H1 (cell line): ENCODE results near the gene FBXO45. TPM values are rescaled to one million over a fixed set of nuclear protein-coding genes. Genes with fewer than 3 reads are reported as not detected.

Source experiments
- CTCF ChIA-PET: fragments of 300-600 bp; sonication (Branson Sonifier 250); formaldehyde crosslinking; loops from one replicate; lab custom pipeline; 2021; ENCODE audit not compliant: partially characterized antibody; lab: Charles Lee
- POLR2A ChIA-PET: fragments of 300-600 bp; sonication (Branson Sonifier 250); formaldehyde crosslinking; loops from one replicate; lab custom pipeline; 2021; ENCODE audit warnings: inconsistent platforms; ENCODE audit not compliant: partially characterized antibody; lab: Charles Lee
- DNase-seq, 2 experiments: peaks; one replicate each; pipeline versions ENCODE4 v3.0.0 to v3.0.0-alpha.2; 2010 to 2022; ENCODE audit warnings: low spot score in 2 of 2, low read depth in 1 of 2, mixed read lengths in 1 of 2
- FAIRE-seq: peaks from 2 replicates; lab custom pipeline; 2011; peaks lifted over from hg19 to GRCh38; lab: Jason Lieb, UNC
- H2AFZ ChIP-seq: 2 replicates; pipeline ENCODE4 v1.8.1; 2012; ENCODE audit warnings: low read length, inconsistent platforms
- H2AK5ac ChIP-seq: 2 replicates; pipeline ENCODE4 v1.6.1; 2013; ENCODE audit warnings: low read depth, low read length
- H2BK120ac ChIP-seq: replicated peaks from 2 replicates; pipeline ENCODE3; 2013; ENCODE audit warnings: low read depth, low read length, inconsistent platforms
- H2BK12ac ChIP-seq: 2 replicates; pipeline ENCODE4 v1.6.1; 2013; ENCODE audit warnings: low read depth, low read length
- H2BK15ac ChIP-seq: 2 replicates; pipeline ENCODE4 v1.6.1; 2013; ENCODE audit warnings: low read length
- H2BK20ac ChIP-seq: 2 replicates; pipeline ENCODE4 v1.6.1; 2013; ENCODE audit warnings: low read length
- H2BK5ac ChIP-seq: 2 replicates; pipeline ENCODE4 v1.6.1; 2013; ENCODE audit warnings: low read depth, low read length
- H3K14ac ChIP-seq: 2 replicates; pipeline ENCODE4 v1.6.1; 2013; ENCODE audit warnings: inconsistent platforms; ENCODE audit not compliant: insufficient read length
- H3K18ac ChIP-seq: 2 replicates; pipeline ENCODE4 v1.6.1; 2013; ENCODE audit warnings: low read length; ENCODE audit errors: extremely low read depth
- H3K23ac ChIP-seq: 2 replicates; pipeline ENCODE4 v1.6.1; 2013; ENCODE audit warnings: inconsistent platforms; ENCODE audit not compliant: insufficient read length
- H3K23me2 ChIP-seq: 2 replicates; pipeline ENCODE4 v1.6.1; 2013; ENCODE audit warnings: low read depth, low read length
- H3K27ac ChIP-seq: 2 replicates; pipeline ENCODE4 v1.6.1; 2011; ENCODE audit warnings: low read depth, low read length, inconsistent platforms
- H3K27me3 ChIP-seq, 4 experiments: replicated peaks in 1 of 4; 1 replicate in 1 of 4; 2 replicates in 3 of 4; pipeline versions ENCODE4 v1.6.1 to v1.8.1; 2011 to 2013; ENCODE audit warnings: low read length in 3 of 4, mild to moderate bottlenecking in 3 of 4, inconsistent platforms in 2 of 4, mixed read lengths in 2 of 4, moderate library complexity in 1 of 4; ENCODE audit not compliant: control insufficient read depth in 3 of 4, insufficient read depth in 3 of 4; ENCODE audit errors: extremely low read depth in 1 of 4
- H3K36me3 ChIP-seq, 4 experiments: 2 replicates each; pipeline versions ENCODE4 v1.6.1 to v1.8.1; 2011 to 2013; ENCODE audit warnings: mild to moderate bottlenecking in 4 of 4, low read length in 3 of 4, moderate library complexity in 2 of 4, control low read depth in 1 of 4, inconsistent platforms in 1 of 4; ENCODE audit not compliant: insufficient read depth in 4 of 4, control insufficient read depth in 2 of 4
- H3K4ac ChIP-seq: replicated peaks from 2 replicates; pipeline ENCODE3; 2013; ENCODE audit warnings: low read length, low read depth, mixed read lengths, inconsistent platforms; ENCODE audit not compliant: insufficient read length
- H3K4me1 ChIP-seq, 4 experiments: replicated peaks in 1 of 4; 1 replicate in 1 of 4; 2 replicates in 3 of 4; pipeline versions ENCODE4 v1.6.1 to v1.8.1; 2011 to 2013; ENCODE audit warnings: low read length in 3 of 4, inconsistent platforms in 2 of 4, mixed read lengths in 1 of 4; ENCODE audit not compliant: insufficient read depth in 4 of 4, control insufficient read depth in 3 of 4
- H3K4me2 ChIP-seq, 2 experiments: 2 replicates each; pipeline versions ENCODE4 v1.6.1 to v1.8.1; 2011 to 2013; ENCODE audit warnings: low read depth in 2 of 2, low read length in 2 of 2, control low read depth in 1 of 2, inconsistent platforms in 1 of 2, mild to moderate bottlenecking in 1 of 2; ENCODE audit not compliant: insufficient read depth in 1 of 2
- H3K4me3 ChIP-seq, 4 experiments: fragments of 200-600, 300-600 bp in 1 of 4; sonication (generic), shearing (Covaris generic), sonication (Bioruptor Twin) in 1 of 4; 2 replicates each; pipeline versions ENCODE4 v1.5.1 to v1.8.1; 2011 to 2016; ENCODE audit warnings: low read length in 4 of 4, low read depth in 3 of 4, control low read depth in 2 of 4, inconsistent platforms in 2 of 4, mild to moderate bottlenecking in 2 of 4, mixed read lengths in 1 of 4, moderate library complexity in 1 of 4; ENCODE audit not compliant: insufficient read depth in 2 of 4; ENCODE audit errors: extremely low read depth in 1 of 4
- H3K56ac ChIP-seq: replicated peaks from 2 replicates; pipeline ENCODE3; 2013; ENCODE audit warnings: low read depth, mild to moderate bottlenecking, mixed read lengths, low read length, inconsistent platforms; ENCODE audit not compliant: insufficient read length
- H3K79me1 ChIP-seq: 2 replicates; pipeline ENCODE4 v1.6.1; 2013; ENCODE audit warnings: low read depth, low read length, control low read depth
- H3K79me2 ChIP-seq, 2 experiments: 2 replicates each; pipeline versions ENCODE4 v1.6.1 to v1.8.1; 2012 to 2013; ENCODE audit warnings: low read length in 2 of 2, mild to moderate bottlenecking in 2 of 2, inconsistent platforms in 1 of 2; ENCODE audit not compliant: insufficient read depth in 2 of 2, control insufficient read depth in 1 of 2
- H3K9ac ChIP-seq, 4 experiments: replicated peaks in 1 of 4; 1 replicate in 1 of 4; 2 replicates in 3 of 4; pipeline versions ENCODE4 v1.6.1 to v1.8.1; 2011 to 2013; ENCODE audit warnings: low read depth in 3 of 4, low read length in 3 of 4, control low read depth in 2 of 4, mild to moderate bottlenecking in 2 of 4, moderate library complexity in 2 of 4, inconsistent platforms in 1 of 4; ENCODE audit errors: extremely low read depth in 1 of 4
- H3K9me3 ChIP-seq, 2 experiments: 2 replicates each; pipeline versions ENCODE4 v1.6.1 to v1.8.1; 2012 to 2013; ENCODE audit warnings: mild to moderate bottlenecking in 2 of 2, moderate library complexity in 2 of 2, control low read depth in 1 of 2, inconsistent platforms in 1 of 2, low read depth in 1 of 2, low read length in 1 of 2, mixed read lengths in 1 of 2; ENCODE audit not compliant: insufficient read depth in 2 of 2
- H4K20me1 ChIP-seq, 2 experiments: replicated peaks in 1 of 2; 2 replicates each; pipeline versions ENCODE3 to v1.8.1; 2011 to 2013; ENCODE audit warnings: inconsistent platforms in 2 of 2, low read length in 2 of 2, mild to moderate bottlenecking in 1 of 2; ENCODE audit not compliant: insufficient read depth in 2 of 2, control insufficient read depth in 1 of 2
- H4K5ac ChIP-seq: 2 replicates; pipeline ENCODE4 v1.6.1; 2013; ENCODE audit warnings: low read length, low read depth, mixed read lengths, inconsistent platforms; ENCODE audit not compliant: insufficient read length
- H4K8ac ChIP-seq: 2 replicates; pipeline ENCODE4 v1.8.0; 2013; ENCODE audit warnings: mild to moderate bottlenecking, moderate library complexity, low read length, inconsistent platforms; ENCODE audit not compliant: insufficient read depth; ENCODE audit errors: extremely low read depth
- H4K91ac ChIP-seq: replicated peaks from 2 replicates; pipeline ENCODE3; 2013; ENCODE audit warnings: low read length, mixed read lengths, inconsistent platforms; ENCODE audit not compliant: insufficient read length
- ASH2L ChIP-seq: fragments of 200-600, 300-600 bp; sonication (generic); IDR thresholded peaks from one replicate; pipeline ENCODE4 v1.7.1; 2017; ENCODE audit warnings: low read length
- CBX5 ChIP-seq: fragments of 300-800, 300-1000 bp; sonication (generic); IDR thresholded peaks from 2 replicates; pipeline ENCODE4 v1.7.1; 2016; ENCODE audit warnings: antibody characterized with exemption, low read length, low read depth
- CBX8 ChIP-seq: fragments of 300-800, 300-1000 bp; sonication (generic); IDR thresholded peaks from 2 replicates; pipeline ENCODE4 v1.7.1; 2016; ENCODE audit warnings: low read depth, low read length, borderline replicate concordance
- CREB1 ChIP-seq: IDR thresholded peaks from 2 replicates; pipeline ENCODE4 v1.6.1; 2012; ENCODE audit warnings: inconsistent platforms
- FOSL1 ChIP-seq: IDR thresholded peaks from 2 replicates; pipeline ENCODE4 v1.6.1; 2011; ENCODE audit warnings: mild to moderate bottlenecking, low read depth, low read length, moderate library complexity; ENCODE audit not compliant: insufficient read depth
- GTF2F1 ChIP-seq: IDR thresholded peaks from 2 replicates; pipeline ENCODE4 v1.6.1; 2012; ENCODE audit warnings: low read depth, low read length, improper control_type of control experiment, borderline replicate concordance
- PHF8 ChIP-seq: fragments of 200-600 bp; sonication (generic); conservative IDR thresholded peaks from 2 replicates; pipeline ENCODE4 v1.7.1; 2012; ENCODE audit warnings: low read depth, mild to moderate bottlenecking, inconsistent platforms, low read length, moderate library complexity
- POLR2AphosphoS5 ChIP-seq: IDR thresholded peaks from 2 replicates; pipeline ENCODE4 v1.6.1; 2011; ENCODE audit warnings: low read depth, low read length
- RBBP5 ChIP-seq: IDR thresholded peaks from 2 replicates; pipeline ENCODE4 v1.7.1; 2012; ENCODE audit warnings: low read depth, mild to moderate bottlenecking, inconsistent platforms, low read length, moderate library complexity, borderline replicate concordance
- SP2 ChIP-seq: IDR thresholded peaks from 2 replicates; pipeline ENCODE4 v1.6.1; 2012; ENCODE audit warnings: mild to moderate bottlenecking, low read length, inconsistent platforms
- SRF ChIP-seq: IDR thresholded peaks from 2 replicates; pipeline ENCODE4 v1.6.1; 2011; ENCODE audit warnings: mild to moderate bottlenecking, low read depth, low read length, moderate library complexity
- TAF1 ChIP-seq: IDR thresholded peaks from 2 replicates; pipeline ENCODE4 v1.6.1; 2011; ENCODE audit warnings: mild to moderate bottlenecking, low read depth, low read length
- WGBS, 2 experiments: shearing (Covaris generic) in 1 of 2; methylation state at CpG; one replicate each; pipeline versions ENCODE4 v1.1.6 to v1.1.7; 2013 to 2015; ENCODE audit warnings: low lambda C conversion rate in 2 of 2, mixed read lengths in 2 of 2, inconsistent platforms in 1 of 2, low coverage in 1 of 2, missing lambda C conversion rate in 1 of 2; ENCODE audit not compliant: insufficient replicate concordance in 2 of 2, insufficient coverage in 1 of 2, insufficient read length in 1 of 2; ENCODE audit errors: extremely low coverage in 1 of 2, missing lambda C conversion rate in 1 of 2; 5-methylcytosine and 5-hydroxymethylcytosine counted together
- polyA plus RNA-seq, 7 experiments: library from polyadenylated mRNA; depleted of rRNA in 3 of 7; stranded (reverse) in 5 of 7; unstranded in 2 of 7; fragments of >200 nt in 5 of 7; fragments of 200-250 nt in 2 of 7; gene quantifications; 1 replicate in 5 of 7; 2 replicates in 1 of 7; 4 replicates in 1 of 7; pipeline versions ENCODE4 v1.2.1 to v1.2.3, GENCODE V29; 2011 to 2013; ENCODE audit warnings: missing spikeins in 2 of 7, mixed read lengths in 2 of 7
- total RNA-seq: library from RNA; stranded (reverse); fragmentation: NEBNext Ultra II Directional; extraction: Animal tissue kit (Norgen Biotek cat#: 25700); gene quantifications from 2 replicates; pipeline ENCODE4 v1.2.1, GENCODE V29; 2021

FBXO45 gene
- total and polyA plus RNA-seq, 2 of the 8 experiments (the other 6 are each of a cell fraction or from before 2014, with no cell fraction given): 5.2 to 19.4 TPM

DNA sequence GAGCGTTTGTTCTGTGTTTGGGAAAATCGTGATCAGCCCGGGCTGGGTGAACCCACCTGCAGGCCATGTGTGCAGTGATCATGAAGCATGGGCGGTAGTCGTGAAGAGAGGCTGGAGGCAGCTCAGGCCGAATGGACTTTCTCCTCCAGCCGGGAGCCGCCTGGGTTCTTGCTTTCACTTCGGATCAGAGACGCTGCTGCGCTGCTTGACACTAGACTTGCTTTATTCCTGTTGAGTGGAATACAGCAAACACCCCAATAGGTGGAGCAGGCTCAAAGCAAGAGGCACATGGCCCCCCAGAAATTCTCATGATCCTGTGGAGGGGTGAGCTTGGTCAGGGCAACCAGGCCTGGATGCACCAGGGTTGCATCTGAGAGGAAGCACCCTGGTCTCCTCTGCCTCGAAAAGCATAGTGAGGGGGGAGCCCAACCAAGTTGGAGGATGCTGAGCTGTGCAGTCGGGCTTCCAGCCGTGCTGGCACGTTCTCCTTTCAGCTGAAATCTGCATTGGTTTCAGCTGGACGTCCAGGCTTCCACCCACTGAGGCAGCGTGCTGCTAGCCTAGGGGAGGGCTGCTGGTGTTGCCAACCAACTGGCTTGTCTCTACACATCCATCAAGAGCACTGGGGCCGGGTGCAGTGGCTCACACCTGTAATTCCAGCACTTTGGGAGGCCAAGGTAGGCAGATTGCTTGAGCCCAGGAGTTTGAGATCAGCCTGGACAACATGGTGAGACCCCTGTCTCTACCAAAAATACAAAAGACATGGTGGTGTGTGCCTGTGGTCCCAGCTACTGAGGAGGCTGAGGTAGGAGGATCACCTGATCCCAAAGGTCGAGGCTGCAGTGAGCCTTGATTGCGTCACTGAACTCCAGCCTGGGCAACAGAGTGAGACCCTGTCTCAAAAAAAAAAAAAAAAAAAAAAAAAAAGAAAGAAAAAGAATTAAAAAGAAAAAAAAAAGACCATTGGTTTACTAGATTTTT is 68.2 kb downstream of the FBXO45 start:
- H2BK12ac ChIP-seq: peak overlapping the region; percentile 60; the same call in 1 of the 2 replicates
- H3K36me3 ChIP-seq: no peaks in the 10 kb centered on the region
- no peaks in the 10 kb centered on the region; the same call in 1 of the 2 replicates for H3K79me1 ChIP-seq
- CTCF ChIA-PET: interaction anchor here (1.0 to 1.3 kb wide), 2 partner anchors 22 to 48 kb away, joined by 4 to 5 read pairs; no protein-coding TSS in a partner anchor
- H3K79me2 ChIP-seq: no peaks in the 10 kb centered on the region
- no peak overlapping the region for H2BK120ac ChIP-seq
- H3K4me2 ChIP-seq: no peak overlapping the region
- peak overlapping the region; percentile 42; the same call in 1 of the 2 replicates for H2AK5ac ChIP-seq
- H4K5ac ChIP-seq: no peak overlapping the region
- H3K18ac ChIP-seq: peak overlapping the region; percentile 32
- DNase-seq (no peak), FAIRE-seq (no peak)
- H3K14ac ChIP-seq: no peak overlapping the region
- no peak overlapping the region for H3K4me3 ChIP-seq
- H3K9ac ChIP-seq: no peak overlapping the region
- peak overlapping the region; percentile 75; the same call in 1 of the 2 replicates for H2BK15ac ChIP-seq
- POLR2A ChIA-PET: interaction anchor here (0.6 to 1.6 kb wide), 3 partner anchors 17 to 28 kb away, joined by 3 read pairs; no protein-coding TSS in a partner anchor
- H2AFZ ChIP-seq: no peak overlapping the region
- peak overlapping the region; percentile 72 for H4K91ac ChIP-seq
- H3K9me3 ChIP-seq: no peaks in the 10 kb centered on the region
- H3K23me2 ChIP-seq: peaks cover 7% of the 10 kb centered on the region
- H3K23ac ChIP-seq: no peak overlapping the region
- 0 out of 2 replicates have a peak overlapping the region, but pooled peaks have one; percentile 75 for H4K8ac ChIP-seq
- 88% methylated on average over 20 of the region's 20 CpGs; no CpG with 5 or more reads in 1 of the 2 experiments for WGBS, 2 experiments
- H3K56ac ChIP-seq: no peak overlapping the region
- peak overlapping the region; percentile 24 for H3K4ac ChIP-seq
- 0 out of 2 replicates have a peak overlapping the region, but pooled peaks have one; percentile 72 for H2BK20ac ChIP-seq
- TF ChIP-seq SP2 (no peak), TAF1 (no peak), SRF (no peak), CREB1 (no peak), CBX5 (no peak), RBBP5 (no peak), POLR2AphosphoS5 (no peak), ASH2L (no peak), GTF2F1 (no peak), CBX8 (no peak), FOSL1 (no peak), PHF8 (no peak)
- H2BK5ac ChIP-seq: 0 out of 2 replicates have a peak overlapping the region, but pooled peaks have one; percentile 18
- peaks cover 6 to 19% (median 15%) of the 10 kb centered on the region in 4 experiments for H3K4me1 ChIP-seq
- H4K20me1 ChIP-seq: no peaks in the 10 kb centered on the region
- H3K27me3 ChIP-seq: peaks cover 0 to 14% (median 9%) of the 10 kb centered on the region in 4 experiments; a peak in 4 of 7 replicates
- H3K27ac ChIP-seq: no peak overlapping the region
